PC-3 (cell line): ENCODE data around the gene ELF2. TPM values are rescaled to one million over a fixed set of nuclear protein-coding genes. Genes with fewer than 3 reads are reported as not detected.

Experiments
- ATAC-seq: fragments of 200-7000 bp; cut with Tn5 transposase; 2 replicates; pipeline ENCODE4 v1.9.1; 2020; ENCODE audit warnings: mild to moderate bottlenecking, moderate library complexity
- BruUV-seq: library from RNA; stranded (reverse); fragments of 400-500 nt; replicated peaks from 2 replicates; lab custom pipeline; 2021; lab: Mats Ljungman, UMichigan
- CTCF ChIA-PET: fragments of 300-600 bp; sonication (Branson Sonifier 250); formaldehyde crosslinking; loops from one replicate; lab custom pipeline; 2022; ENCODE audit warnings: antibody characterized with exemption; lab: Charles Lee
- POLR2A ChIA-PET: fragments of 300-600 bp; sonication (Branson Sonifier 250); formaldehyde crosslinking; loops from one replicate; lab custom pipeline; 2022; ENCODE audit warnings: antibody characterized with exemption; ENCODE audit not compliant: unreplicated experiment; lab: Charles Lee
- DNase-seq: peaks from one replicate; pipeline ENCODE4 v3.0.0-alpha.2; 2015
- H2AFZ ChIP-seq: fragments of 300-600 bp; sonication (generic); 2 replicates; pipeline ENCODE4 v1.6.0; 2016; ENCODE audit warnings: antibody characterized with exemption, low read length
- H3F3A ChIP-seq: fragments of 300-600 bp; sonication (generic); one replicate; pipeline ENCODE4 v1.6.0; 2017; ENCODE audit warnings: antibody characterized with exemption, low read length, control low read depth, mild to moderate bottlenecking; ENCODE audit not compliant: unreplicated experiment
- H3K27ac ChIP-seq: fragments of 300-600 bp; sonication (generic); 2 replicates; pipeline ENCODE4 v1.5.1; 2016; ENCODE audit warnings: mild to moderate bottlenecking, low read length
- H3K27me3 ChIP-seq: fragments of 300-600 bp; sonication (generic); 2 replicates; pipeline ENCODE4 v1.6.1; 2016; ENCODE audit warnings: low read length, mixed read lengths
- H3K36me3 ChIP-seq: fragments of 300-600 bp; sonication (generic); 2 replicates; pipeline ENCODE4 v1.6.1; 2016; ENCODE audit warnings: low read depth, mixed run types, low read length, mixed read lengths
- H3K4me1 ChIP-seq: fragments of 300-600 bp; sonication (generic); 2 replicates; pipeline ENCODE4 v1.5.1; 2016; ENCODE audit warnings: low read length; ENCODE audit not compliant: insufficient read depth
- H3K4me2 ChIP-seq: fragments of 300-600 bp; sonication (generic); 2 replicates; pipeline ENCODE4 v1.6.0; 2016; ENCODE audit warnings: low read length
- H3K4me3 ChIP-seq: fragments of 300-600 bp; sonication (generic); 2 replicates; pipeline ENCODE4 v1.5.1; 2016; ENCODE audit warnings: mild to moderate bottlenecking, low read length, mixed read lengths
- H3K79me2 ChIP-seq: fragments of 300-600 bp; sonication (generic); 2 replicates; pipeline ENCODE4 v1.6.1; 2017; ENCODE audit warnings: low read length, mixed read lengths
- H3K9ac ChIP-seq: fragments of 300-600 bp; sonication (generic); 2 replicates; pipeline ENCODE4 v1.6.0; 2016; ENCODE audit warnings: mild to moderate bottlenecking, low read length
- H3K9me2 ChIP-seq: fragments of 300-600 bp; sonication (generic); replicated peaks from 2 replicates; pipeline ENCODE4 v1.6.1; 2016; ENCODE audit warnings: mixed run types, low read length, mixed read lengths
- H3K9me3 ChIP-seq: fragments of 300-600 bp; sonication (generic); 2 replicates; pipeline ENCODE4 v1.6.1; 2016; ENCODE audit warnings: low read length, mixed read lengths
- H4K20me1 ChIP-seq: fragments of 300-600 bp; sonication (generic); 2 replicates; pipeline ENCODE4 v1.6.1; 2016; ENCODE audit warnings: low read length, mixed read lengths
- CTCF ChIP-seq: fragments of 300-600 bp; sonication (generic); conservative IDR thresholded peaks from 2 replicates; pipeline ENCODE4 v1.5.1; 2017; ENCODE audit warnings: antibody characterized with exemption, low read depth, mild to moderate bottlenecking, low read length
- EZH2 ChIP-seq: fragments of 300-600 bp; sonication (generic); IDR thresholded peaks from one replicate; pipeline ENCODE4 v1.6.1; 2017; ENCODE audit warnings: antibody characterized with exemption, mild to moderate bottlenecking, low read length; ENCODE audit not compliant: unreplicated experiment
- EZH2phosphoT487 ChIP-seq: fragments of 300-600 bp; sonication (generic); IDR thresholded peaks from 2 replicates; pipeline ENCODE4 v1.6.1; 2018; ENCODE audit warnings: mild to moderate bottlenecking, antibody characterized with exemption, low read length, borderline replicate concordance
- intact Hi-C: fragments of 100-400 bp; cut with micrococcal nuclease; formaldehyde crosslinking; loops from 2 replicates; pipeline ENCODE4 v1.9.0; 2023
- total RNA-seq: library from RNA; depleted of rRNA; stranded (reverse); fragments of >200 nt; gene quantifications from 2 replicates; pipeline ENCODE4 v1.2.3, GENCODE V29; 2014

Gene ELF2
- total RNA-seq, 1 experiment from 2014 or later = 18.5 TPM

- Histone ChIP-seq H4K20me1 (peaks cover 51% of the 10 kb centered on the region), H3K9ac (no peak overlapping the region), H3K9me3 (no peaks in the 10 kb centered on the region), H2AFZ (no peak overlapping the region), H3K4me3 (no peak overlapping the region), H3F3A (no peaks in the 10 kb centered on the region), H3K9me2 (no peaks in the 10 kb centered on the region), H3K27ac (no peak overlapping the region), H3K4me2 (no peak overlapping the region), H3K27me3 (no peaks in the 10 kb centered on the region), H3K4me1 (peaks cover 7% of the 10 kb centered on the region), H3K36me3 (no peaks in the 10 kb centered on the region), H3K79me2 (peaks cover 95% of the 10 kb centered on the region)
- CTCF ChIA-PET = no interaction called here
- POLR2A ChIA-PET = interaction anchor here (0.6 kb wide), 1 partner anchor 11 kb away, joined by 8 read pairs; no protein-coding TSS in a partner anchor
- intact Hi-C loops = no loop called here
- DNase-seq = no peak
- TF ChIP-seq EZH2 (no peak), EZH2phosphoT487 (no peak), CTCF (no peak)
- no peak for ATAC-seq
- no TSS peak for BruUV-seq
These were observed 148.8 kb downstream of the ELF2 start for GRCh38 chr4:139028191-139028661.

GRCh38 chr4:139027776-139028175 is 149.2 kb downstream of the ELF2 start:
- CTCF ChIA-PET = no interaction called here
- no peak for ATAC-seq

More at GRCh38 chr4:139027776-139028175, 149.2 kb downstream of the ELF2 start:
- H3K9me3 ChIP-seq = no peaks in the 10 kb centered on the region
- no peaks in the 10 kb centered on the region for H3K27me3 ChIP-seq
- no peak overlapping the region for H3K9ac ChIP-seq
- no peak overlapping the region for H2AFZ ChIP-seq
- POLR2A ChIA-PET = interaction anchor here (0.6 kb wide), 1 partner anchor 11 kb away, joined by 8 read pairs; no protein-coding TSS in a partner anchor
- TF ChIP-seq CTCF = no peak
- TF ChIP-seq EZH2 = no peak
- no peak for TF ChIP-seq EZH2phosphoT487
- no peak overlapping the region for H3K4me2 ChIP-seq
- no TSS peak for BruUV-seq
- H3K4me1 ChIP-seq = peaks cover 7% of the 10 kb centered on the region
- no peak overlapping the region for H3K27ac ChIP-seq
- no peak overlapping the region for H3K4me3 ChIP-seq
- H4K20me1 ChIP-seq = peaks cover 53% of the 10 kb centered on the region
- intact Hi-C loops = no loop called here
- no peaks in the 10 kb centered on the region for H3K9me2 ChIP-seq
- no peak for DNase-seq
- no peaks in the 10 kb centered on the region for H3K36me3 ChIP-seq
- no peaks in the 10 kb centered on the region for H3F3A ChIP-seq
- H3K79me2 ChIP-seq = peaks cover 95% of the 10 kb centered on the region
